ENCODE measurements around the gene C19orf33. TPM values are rescaled to one million over a fixed set of nuclear protein-coding genes. Genes with fewer than 3 reads are reported as not detected.
A peak's percentile ranks its signal among the peaks of the same experiment; 100 is the strongest.

Gene C19orf33
- total RNA-seq, 1 donor, result not detected

- Histone ChIP-seq H2AFZ (ENCODE audit: low read length) (peak overlapping the region; percentile 56), H3K27me3 (ENCODE audit: insufficient read depth, low read length) (no peaks in the 10 kb centered on the region), H3K4me1 (ENCODE audit: insufficient read depth, low read length) (peaks cover 18% of the 10 kb centered on the region), H4K20me1 (ENCODE audit: insufficient read depth, low read length) (no peaks in the 10 kb centered on the region), H3K4me2 (ENCODE audit: insufficient read depth, low read length) (peak overlapping the region; percentile 0), H3K4me3 (ENCODE audit: insufficient read depth, low read length) (no peak overlapping the region), H3K79me2 (ENCODE audit: insufficient read depth, low read length) (no peaks in the 10 kb centered on the region), H3K36me3 (ENCODE audit: insufficient read depth, low read length) (no peaks in the 10 kb centered on the region), H3K9me3 (ENCODE audit: low read depth, low read length) (no peaks in the 10 kb centered on the region), H3K27ac (ENCODE audit: low read depth, low read length) (peak overlapping the region; percentile 31)
- TF ChIP-seq, protein P1, sequence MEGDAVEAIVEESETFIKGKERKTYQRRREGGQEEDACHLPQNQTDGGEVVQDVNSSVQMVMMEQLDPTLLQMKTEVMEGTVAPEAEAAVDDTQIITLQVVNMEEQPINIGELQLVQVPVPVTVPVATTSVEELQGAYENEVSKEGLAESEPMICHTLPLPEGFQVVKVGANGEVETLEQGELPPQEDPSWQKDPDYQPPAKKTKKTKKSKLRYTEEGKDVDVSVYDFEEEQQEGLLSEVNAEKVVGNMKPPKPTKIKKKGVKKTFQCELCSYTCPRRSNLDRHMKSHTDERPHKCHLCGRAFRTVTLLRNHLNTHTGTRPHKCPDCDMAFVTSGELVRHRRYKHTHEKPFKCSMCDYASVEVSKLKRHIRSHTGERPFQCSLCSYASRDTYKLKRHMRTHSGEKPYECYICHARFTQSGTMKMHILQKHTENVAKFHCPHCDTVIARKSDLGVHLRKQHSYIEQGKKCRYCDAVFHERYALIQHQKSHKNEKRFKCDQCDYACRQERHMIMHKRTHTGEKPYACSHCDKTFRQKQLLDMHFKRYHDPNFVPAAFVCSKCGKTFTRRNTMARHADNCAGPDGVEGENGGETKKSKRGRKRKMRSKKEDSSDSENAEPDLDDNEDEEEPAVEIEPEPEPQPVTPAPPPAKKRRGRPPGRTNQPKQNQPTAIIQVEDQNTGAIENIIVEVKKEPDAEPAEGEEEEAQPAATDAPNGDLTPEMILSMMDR (IDR thresholded peaks at IDR 0.05; ENCODE audit: extremely low read depth, low read depth, low read length), result no peak
- peak; percentile 89 for DNase-seq (ENCODE audit: insufficient read length, low spot score, missing footprints)
These were observed 5.0 kb upstream of the C19orf33 start for GRCh38 chr19:38298821-38299680.

DNA sequence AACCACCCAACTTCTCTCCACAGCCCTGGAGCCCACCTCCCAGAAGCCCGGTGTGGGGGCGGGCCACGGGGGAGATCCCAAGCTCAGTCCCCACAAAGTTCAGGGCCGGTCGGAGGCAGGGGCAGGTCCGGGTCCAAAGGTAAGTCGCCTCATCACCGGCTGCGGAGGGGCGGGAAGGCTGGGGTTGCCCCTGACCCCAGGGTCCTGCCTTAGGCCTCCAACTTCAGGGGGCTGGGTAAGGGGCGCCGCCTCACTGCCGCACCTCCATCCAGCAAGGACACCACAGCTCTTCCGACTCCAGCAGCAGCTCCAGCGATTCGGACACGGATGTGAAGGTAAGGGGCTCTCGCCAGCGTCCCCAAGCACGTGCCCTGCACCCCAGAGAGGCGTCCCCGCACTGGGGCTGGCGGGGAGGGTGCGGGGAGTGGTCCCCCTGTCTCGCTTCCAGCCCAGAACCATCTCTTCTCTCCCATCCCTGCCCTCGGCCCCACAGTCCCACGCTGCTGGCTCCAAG is 358 bp downstream of the C19orf33 start:
- no peaks in the 10 kb centered on the region for H3K9me3 ChIP-seq (ENCODE audit: low read depth, low read length)
- H3K4me3 ChIP-seq (ENCODE audit: insufficient read depth, low read length), result no peak overlapping the region
- H3K27ac ChIP-seq (ENCODE audit: low read depth, low read length), result no peak overlapping the region
- H3K27me3 ChIP-seq (ENCODE audit: insufficient read depth, low read length), result no peaks in the 10 kb centered on the region
- H2AFZ ChIP-seq (ENCODE audit: low read length), result no peak overlapping the region
- peaks cover 2% of the 10 kb centered on the region for H4K20me1 ChIP-seq (ENCODE audit: insufficient read depth, low read length)
- H3K4me2 ChIP-seq (ENCODE audit: insufficient read depth, low read length), result no peak overlapping the region
- peaks cover 12% of the 10 kb centered on the region for H3K36me3 ChIP-seq (ENCODE audit: insufficient read depth, low read length)
- no peak for DNase-seq (ENCODE audit: insufficient read length, low spot score, missing footprints)
- peaks cover 9% of the 10 kb centered on the region for H3K4me1 ChIP-seq (ENCODE audit: insufficient read depth, low read length)
- no peaks in the 10 kb centered on the region for H3K79me2 ChIP-seq (ENCODE audit: insufficient read depth, low read length)
- TF ChIP-seq, protein P1 (IDR thresholded peaks at IDR 0.05; ENCODE audit: extremely low read depth, low read depth, low read length), result no peak

GRCh38 chr19:38304866-38305429 is 897 bp downstream of the C19orf33 start:
- Histone ChIP-seq H3K27me3 (ENCODE audit: insufficient read depth, low read length) (no peaks in the 10 kb centered on the region), H3K4me2 (ENCODE audit: insufficient read depth, low read length) (no peak overlapping the region), H3K36me3 (ENCODE audit: insufficient read depth, low read length) (peaks cover 12% of the 10 kb centered on the region)

More at GRCh38 chr19:38304866-38305429, 897 bp downstream of the C19orf33 start:
- TF ChIP-seq, protein P1 (IDR thresholded peaks at IDR 0.05; ENCODE audit: extremely low read depth, low read depth, low read length), result no peak
- H3K27ac ChIP-seq (ENCODE audit: low read depth, low read length), result no peak overlapping the region
- H3K79me2 ChIP-seq (ENCODE audit: insufficient read depth, low read length), result no peaks in the 10 kb centered on the region
- peaks cover 2% of the 10 kb centered on the region for H4K20me1 ChIP-seq (ENCODE audit: insufficient read depth, low read length)
- peaks cover 9% of the 10 kb centered on the region for H3K4me1 ChIP-seq (ENCODE audit: insufficient read depth, low read length)
- no peaks in the 10 kb centered on the region for H3K9me3 ChIP-seq (ENCODE audit: low read depth, low read length)
- no peak overlapping the region for H2AFZ ChIP-seq (ENCODE audit: low read length)
- DNase-seq (ENCODE audit: insufficient read length, low spot score, missing footprints), result no peak
- no peak overlapping the region for H3K4me3 ChIP-seq (ENCODE audit: insufficient read depth, low read length)
